HG03457 (cell line): ENCODE data around the gene ZRANB1.

ENCODE experiments used
- ATAC-seq: cut with Tn5 transposase; IDR thresholded peaks from one replicate; pipeline ENCODE4 v1.9.1; 2021; ENCODE audit warnings: moderate number of reproducible peaks; ENCODE audit not compliant: unreplicated experiment

Gene ZRANB1

GRCh38 chr10:124993345-124993708 is 51.4 kb downstream of the ZRANB1 start:
- no peak for ATAC-seq

DNA sequence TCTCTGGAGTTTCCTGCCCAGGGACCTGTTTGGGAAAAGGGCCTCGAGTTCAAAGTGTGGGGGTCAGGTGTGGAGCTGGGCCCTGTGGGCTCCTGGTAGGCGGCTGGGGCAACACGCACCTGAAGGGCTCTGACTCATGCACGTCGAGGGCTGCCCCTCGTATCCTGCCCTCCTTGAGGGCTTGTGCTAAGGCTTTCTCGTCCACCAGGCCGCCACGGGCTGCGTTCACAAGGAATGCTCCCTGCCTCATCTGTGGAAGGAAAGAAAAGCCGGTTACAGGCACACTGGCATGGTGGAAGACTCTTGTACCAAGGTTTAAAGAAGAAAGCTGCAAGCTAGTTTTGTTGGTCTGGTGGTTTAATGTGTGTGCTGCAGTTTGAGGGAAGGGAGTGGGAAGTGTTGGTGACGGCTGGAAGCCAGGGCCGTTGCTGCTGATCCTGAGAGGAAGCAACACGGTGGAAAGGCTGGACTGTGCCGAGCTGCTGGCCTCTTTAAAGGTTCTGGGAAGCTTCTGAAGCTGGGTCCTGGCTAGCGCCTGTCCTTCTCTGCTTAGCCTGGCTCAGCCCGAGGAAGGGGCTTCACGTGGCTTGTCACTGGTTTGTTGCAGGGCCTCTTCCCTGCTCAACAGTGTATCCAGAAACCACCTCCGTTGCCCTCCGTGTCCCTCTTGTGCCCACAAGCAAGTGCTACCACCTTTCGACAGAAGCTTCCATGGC is 52.0 kb downstream of the ZRANB1 start:
- no peak for ATAC-seq

DNA sequence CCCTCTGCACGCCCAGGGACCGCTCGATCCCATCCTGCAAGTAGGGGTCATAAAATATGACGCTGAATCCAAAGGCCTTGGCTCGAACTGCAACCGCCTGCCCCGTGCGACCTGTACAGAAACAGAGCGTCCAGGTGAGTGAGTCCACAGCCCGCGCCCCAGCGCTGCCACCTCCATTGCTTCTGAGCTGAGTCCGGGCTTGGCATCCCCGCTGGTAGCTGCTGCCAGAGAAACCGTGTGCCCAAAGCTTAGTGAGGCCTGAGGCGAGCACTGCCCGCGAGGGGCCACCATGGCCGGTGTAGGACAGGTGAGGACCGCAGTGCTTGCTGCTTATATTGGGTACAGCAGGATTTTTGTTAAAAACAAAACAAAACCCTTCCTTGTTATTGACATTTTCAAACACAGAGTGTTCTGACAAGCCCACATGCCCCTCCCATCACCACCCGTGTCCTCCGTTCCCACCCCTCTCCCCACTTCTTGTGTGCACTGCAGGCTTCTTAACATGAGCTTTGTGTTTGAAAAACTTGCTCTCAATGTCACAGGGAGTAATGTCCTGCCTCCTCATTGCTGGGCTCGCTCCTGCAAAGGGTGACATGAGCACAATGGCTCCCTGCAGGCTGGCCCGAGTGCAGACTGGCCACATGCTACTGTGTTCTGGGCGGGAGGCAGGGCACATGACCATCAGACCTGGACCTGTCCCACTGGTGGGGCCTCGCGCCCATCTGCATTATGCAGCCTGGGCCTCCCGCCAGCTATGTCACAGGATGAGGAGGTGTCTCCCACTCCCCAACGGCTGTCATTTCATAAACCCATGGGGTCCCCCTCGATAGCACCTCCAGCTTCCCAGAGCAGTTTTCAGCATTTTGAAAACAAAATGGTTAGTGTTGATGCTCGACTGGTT is 52.9 kb downstream of the ZRANB1 start:
- ATAC-seq, result no peak

DNA sequence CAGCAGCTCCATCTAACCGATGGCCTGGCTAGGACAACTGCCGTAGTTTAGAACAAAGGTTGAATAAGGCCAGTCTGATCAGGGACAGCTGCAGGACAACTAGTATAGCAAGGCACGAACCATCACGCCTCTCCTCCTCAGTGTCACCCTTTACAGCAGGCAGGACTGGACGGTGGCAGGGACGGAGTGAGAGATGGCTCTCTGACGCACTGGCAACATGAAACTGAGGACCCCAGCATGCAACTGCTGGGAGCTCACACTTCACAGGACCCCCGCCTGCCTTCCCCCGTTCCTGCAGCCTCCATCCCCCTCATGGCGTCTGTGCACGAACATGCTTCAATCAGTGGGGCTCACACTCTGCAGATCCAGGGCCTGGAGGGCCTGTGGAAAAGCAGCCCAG is 53.7 kb downstream of the ZRANB1 start:
- no peak for ATAC-seq

DNA sequence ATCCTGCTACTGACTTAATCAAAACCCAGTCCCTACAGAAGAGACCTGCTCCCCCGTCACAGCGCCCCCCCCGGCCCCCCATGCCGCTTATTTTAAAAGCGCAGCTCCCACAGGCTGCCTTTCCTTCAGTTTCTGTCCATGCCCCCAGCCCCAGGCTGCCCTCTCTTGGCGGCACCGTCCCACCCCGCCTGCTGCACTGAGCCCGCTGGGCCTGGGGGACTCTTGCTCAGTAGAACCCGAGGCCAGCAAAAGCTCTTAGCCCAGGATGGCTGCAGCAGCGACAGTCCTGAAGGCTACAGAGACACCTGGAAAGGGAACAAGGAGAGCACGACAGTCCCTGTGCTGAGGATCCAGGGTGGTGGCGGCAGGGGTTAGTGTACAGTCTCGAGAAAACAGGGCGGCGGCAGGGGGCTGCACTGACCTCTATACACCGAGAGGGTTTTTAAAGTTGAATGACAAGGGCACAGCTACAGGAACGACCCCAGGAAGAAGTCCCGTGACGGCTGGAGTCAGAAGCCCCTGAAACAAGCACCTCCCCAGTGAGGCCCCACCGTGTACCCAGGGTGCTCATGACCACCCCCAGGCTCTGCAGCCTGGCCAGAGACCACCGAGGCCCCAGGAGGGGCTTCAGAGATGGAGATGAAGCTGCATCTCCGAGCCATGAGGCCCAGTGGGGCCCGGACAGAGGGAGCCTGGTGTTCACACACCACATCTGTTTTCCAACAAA is 54.4 kb downstream of the ZRANB1 start:
- no peak for ATAC-seq

DNA sequence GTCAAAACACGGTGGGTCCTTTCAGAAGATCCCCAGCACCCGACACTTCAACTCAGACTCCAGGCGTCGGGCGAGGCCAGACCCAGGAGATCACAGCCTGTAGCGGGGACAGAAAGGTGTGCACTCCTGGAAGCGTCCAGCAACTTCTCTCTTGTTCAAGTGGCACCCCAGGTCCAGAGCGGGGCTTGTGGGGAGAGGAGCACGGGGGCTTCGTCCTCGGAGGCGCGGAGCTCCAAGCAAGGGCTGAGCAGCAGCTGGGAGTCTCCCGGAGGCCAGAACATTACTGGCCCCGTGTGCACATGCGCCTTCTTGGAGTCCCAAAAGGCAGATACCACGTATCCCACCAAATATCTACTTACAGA is 54.9 kb downstream of the ZRANB1 start:
- no peak for ATAC-seq

- ATAC-seq, result no peak
Observed at GRCh38 chr10:124997306-124997705, 55.4 kb downstream of the ZRANB1 start.

DNA sequence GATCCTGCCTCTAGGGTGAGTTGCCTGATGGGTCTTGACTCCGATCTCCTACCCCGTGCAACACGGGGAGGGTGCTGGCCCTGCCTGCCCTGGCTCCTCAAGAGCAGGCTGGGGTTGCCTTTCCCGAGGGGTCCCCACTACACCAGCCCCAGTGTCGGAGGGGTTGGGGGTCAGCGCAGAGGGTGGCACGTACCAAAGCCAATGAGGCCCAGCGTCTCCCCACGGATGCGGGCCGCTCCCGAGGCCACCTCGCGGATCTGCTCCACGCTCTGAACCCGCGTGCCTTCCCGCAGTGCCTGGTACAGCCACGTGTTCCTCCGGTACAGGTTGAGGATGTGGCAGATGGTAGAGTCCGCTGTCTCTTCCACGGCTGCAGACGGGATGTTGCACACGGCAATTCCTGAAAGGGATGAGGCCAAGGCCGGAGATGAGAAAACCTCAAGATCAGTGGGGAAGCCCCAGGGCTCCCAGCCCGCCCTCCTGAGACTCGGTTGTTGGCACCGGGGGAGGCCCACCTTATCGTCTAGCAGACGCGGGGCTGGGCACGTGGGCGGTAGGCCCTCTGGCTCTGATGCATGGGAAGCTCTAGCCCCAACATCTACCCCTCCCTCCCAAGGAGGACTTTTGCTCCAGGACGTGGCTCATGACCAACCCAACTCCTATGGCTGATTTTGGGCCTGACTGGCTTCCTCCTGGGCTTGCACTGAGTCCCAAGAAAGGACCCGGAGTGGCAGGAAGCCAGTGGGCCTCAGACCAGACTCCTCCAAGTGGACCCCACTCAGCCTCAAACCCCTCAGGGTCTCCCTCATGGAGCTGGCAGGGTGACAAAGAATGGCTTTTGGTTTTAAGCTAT is 56.1 kb downstream of the ZRANB1 start:
- ATAC-seq, result no peak

GRCh38 chr10:124998624-124999291 is 56.8 kb downstream of the ZRANB1 start:
- no peak for ATAC-seq

DNA sequence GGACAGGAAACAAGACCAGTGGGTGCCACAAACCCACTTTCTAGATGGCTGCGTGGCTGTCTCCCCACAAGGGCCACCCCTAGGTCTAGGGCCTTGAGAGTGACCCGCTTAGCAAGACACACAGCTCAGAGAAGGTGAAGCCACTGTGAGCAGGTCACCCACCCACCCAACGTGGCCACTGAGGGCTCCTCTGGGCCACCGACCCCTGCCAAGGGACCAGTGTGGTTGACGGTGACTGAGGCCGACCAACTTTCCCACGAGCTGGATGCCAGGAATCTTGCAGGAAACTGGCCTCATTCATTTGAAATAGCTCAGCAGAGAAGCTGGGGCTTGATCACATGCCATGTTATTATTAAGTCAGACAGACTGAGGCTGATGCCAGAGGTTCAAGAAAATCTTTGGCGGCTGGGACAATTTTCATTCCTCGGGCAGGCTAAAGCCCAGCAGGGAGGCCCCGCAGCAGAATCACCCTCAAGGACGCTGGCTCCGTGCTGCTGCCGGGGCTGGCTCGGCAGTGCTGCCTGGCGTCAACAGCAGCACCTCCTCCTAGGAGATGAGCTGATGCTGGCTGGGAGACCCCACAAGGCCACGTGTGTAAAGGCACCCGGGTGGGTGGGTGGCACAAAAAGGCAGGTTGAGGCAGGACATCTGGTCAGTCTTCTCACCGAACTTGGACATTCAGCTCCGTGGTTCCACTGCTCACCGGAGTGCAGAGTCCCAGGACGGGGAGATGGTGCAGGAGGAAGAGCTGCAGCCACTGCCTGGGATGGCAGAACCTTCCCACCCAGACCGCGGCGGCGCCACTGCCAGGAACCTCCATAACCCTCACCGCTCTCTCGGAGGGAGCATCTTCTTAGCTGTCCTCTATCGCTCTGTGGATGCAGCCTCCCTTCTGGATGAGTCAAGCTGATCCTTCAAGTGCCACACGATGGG is 57.8 kb downstream of the ZRANB1 start:
- ATAC-seq, result no peak

DNA sequence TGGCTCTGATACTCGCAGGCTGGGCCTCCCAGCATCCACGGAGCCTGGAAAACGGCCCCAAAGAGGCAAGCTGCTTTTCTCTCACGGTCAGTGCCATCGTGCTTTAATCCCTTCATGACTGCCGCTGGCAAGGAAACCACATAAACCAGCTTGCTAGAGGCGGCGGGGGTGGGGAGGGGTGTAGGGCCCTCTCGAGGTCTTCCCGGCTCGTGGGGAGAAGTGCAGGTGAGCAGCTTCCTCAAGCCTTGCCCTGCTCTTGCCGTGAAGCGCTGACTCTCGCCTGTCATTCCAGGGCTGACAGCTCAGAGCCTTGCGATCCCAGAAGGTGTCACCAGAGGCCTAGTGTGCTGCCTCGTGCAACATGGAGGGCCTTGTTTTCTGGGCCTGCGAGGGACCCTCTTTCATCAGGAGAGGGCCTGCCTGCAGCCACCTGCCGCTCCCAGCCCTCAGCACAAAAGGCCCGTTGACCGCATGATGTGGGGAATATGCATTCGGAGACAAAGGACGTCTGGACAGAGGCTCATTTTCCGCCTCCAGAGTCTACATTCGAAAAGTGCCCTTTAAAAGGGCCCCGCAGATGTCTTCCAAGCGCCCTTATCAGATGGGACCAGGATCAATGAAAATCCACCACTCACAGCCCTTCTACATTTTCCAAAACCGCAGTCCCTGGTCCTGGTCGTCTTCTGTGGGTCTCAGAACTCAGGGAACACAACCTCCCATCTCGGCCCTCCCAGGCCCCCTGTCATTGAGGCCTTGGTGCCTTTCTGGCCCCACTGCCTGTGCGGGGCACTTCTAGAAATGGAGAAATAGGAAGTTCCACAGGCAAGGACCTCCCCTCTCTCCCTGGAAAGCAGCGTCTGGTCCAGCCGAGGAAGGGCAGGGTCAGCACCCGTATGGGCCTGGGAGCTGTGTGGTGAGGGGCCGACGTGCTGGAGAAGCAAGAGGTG is 58.7 kb downstream of the ZRANB1 start:
- ATAC-seq, result no peak

DNA sequence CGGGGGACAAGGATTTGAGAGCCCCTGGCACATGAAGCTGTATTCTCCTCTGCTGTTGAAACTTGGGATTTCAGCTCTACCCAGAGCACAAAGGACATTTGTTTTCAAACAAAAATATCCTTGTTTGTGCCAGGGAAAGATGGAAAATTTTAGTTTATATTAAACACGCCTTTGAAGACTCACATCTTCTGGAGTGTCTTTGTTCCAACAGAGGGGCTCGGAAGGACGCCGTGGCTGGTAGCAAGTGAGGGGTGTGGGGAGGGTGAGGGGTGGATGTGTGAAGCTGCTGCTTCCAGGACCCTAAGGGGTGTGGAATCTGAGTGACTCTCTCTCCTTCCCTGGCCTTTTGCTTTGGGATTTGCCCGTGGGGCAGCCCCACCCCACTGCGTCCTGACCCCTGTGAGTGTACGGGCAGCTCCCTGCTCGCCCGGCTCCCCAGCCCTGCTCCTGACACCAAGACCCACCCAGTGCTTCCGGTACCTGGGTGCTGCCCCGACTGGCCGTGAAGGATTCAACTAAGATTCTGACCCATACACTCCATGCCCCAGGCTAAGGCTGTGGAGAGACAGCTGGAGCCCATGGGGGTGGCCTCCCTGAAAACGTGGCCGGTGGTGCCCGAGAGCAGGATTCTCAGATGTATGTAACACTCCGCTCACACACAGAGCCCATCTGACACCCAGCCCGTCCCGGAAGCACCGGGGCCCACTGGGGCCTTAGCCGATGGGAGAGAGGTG is 59.6 kb downstream of the ZRANB1 start:
- no peak for ATAC-seq

DNA sequence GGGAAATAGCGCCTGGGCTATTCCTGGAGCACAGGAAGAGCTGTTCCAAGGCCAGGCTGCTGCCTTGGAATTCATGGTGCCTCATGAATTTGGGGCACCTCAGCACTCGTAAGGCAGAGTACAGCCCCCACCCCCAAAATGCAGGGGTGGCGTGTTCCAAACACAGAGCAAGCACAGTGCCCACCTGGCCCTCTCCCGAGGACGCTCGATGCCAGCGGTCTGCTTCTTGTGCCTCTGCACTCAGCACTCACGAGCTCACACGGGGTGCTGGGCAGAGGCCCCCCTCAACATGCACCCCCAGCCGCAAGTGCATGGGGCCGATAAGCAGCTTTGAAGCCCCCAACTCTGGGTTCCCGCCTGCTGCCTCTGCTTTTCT is 60.1 kb downstream of the ZRANB1 start:
- ATAC-seq, result no peak

- no peak for ATAC-seq
Observed at GRCh38 chr10:125002423-125003145, 60.7 kb downstream of the ZRANB1 start.

GRCh38 chr10:125003146-125003900 is 61.4 kb downstream of the ZRANB1 start:
- ATAC-seq, result no peak

DNA sequence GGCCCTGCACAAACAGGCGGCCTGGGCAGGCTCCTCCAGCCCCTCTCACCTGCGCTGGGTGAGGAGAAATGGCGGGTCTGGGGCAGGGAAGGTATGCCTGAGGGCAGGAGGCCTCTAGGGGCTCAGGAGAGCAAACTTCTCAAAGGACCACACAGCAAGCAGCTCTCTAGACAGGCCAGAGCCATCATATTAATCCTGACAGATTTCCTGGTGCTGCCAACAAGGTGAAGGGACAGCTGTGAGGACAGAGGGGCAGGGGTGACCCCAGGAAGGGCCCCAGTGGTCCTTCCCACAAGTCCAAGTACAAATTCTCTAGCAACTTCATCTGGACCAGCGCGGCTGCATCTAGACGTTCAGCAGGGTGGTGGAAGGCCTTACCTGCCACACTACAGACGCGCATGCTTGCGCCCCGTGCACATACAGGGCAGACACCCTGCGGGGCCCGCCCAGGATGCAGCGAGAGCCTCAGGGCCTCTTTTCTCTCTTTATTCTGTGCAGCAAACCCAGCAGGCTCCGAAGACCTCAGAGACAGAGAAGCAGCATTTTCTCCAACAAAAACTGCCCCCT is 62.1 kb downstream of the ZRANB1 start:
- ATAC-seq, result no peak
